ENCODE data around the gene CMBL. TPM values are rescaled to one million over a fixed set of nuclear protein-coding genes. Genes with fewer than 3 reads are reported as not detected.

CMBL gene
- total and polyA plus RNA-seq, 7 donors: 8.1 to 261 (median 21.3) TPM

DNA sequence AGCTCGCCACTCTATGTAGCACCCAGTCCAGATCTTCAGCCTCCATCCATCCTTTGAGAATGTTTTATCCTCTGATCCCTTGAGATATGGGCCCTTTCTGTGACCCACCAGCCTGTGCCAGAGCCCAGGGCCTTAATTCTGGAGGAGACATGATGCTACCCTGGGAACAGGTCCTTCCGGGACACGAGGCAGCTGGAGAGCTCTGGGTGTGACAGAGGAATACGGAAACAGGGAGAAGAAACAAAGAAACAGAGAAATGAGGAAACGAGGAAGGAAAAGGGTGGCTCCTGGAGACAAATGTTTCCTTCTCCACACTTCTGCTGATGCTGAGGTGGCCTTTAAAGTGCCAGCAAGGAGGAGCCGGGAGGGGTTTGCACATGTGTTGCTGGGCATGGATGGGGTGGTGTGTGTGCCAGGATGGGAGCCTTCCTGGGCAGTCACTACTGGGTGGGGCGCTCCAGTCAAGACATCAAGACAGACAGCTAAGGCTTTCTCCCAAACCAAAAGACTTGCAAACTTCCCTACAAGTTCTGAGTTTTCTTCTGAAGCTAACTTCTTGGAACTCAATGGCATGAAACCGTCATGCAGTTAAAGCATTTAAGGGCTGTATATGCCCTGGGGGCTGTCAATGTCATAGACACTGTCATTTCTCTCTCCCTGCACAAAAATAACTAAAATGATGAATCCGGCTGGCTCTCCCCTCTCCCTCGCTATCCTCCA, 23.0 kb upstream of the CMBL start:
- Histone ChIP-seq H3K36me3 (no peaks in the 10 kb centered on the region), H3K9me3 (no peaks in the 10 kb centered on the region), H3K27ac (peak overlapping the region; percentile 33 to 70 (median 66)), H3K4me1 (peaks cover 0 to 56% (median 49%) of the 10 kb centered on the region in 4 donors), H3K27me3 (no peaks in the 10 kb centered on the region), H3K4me3 (no peak overlapping the region)
- no peak for DNase-seq
- no peak for TF ChIP-seq POLR2AphosphoS5 (IDR thresholded peaks at IDR 0.05)
- TF ChIP-seq, protein P1, sequence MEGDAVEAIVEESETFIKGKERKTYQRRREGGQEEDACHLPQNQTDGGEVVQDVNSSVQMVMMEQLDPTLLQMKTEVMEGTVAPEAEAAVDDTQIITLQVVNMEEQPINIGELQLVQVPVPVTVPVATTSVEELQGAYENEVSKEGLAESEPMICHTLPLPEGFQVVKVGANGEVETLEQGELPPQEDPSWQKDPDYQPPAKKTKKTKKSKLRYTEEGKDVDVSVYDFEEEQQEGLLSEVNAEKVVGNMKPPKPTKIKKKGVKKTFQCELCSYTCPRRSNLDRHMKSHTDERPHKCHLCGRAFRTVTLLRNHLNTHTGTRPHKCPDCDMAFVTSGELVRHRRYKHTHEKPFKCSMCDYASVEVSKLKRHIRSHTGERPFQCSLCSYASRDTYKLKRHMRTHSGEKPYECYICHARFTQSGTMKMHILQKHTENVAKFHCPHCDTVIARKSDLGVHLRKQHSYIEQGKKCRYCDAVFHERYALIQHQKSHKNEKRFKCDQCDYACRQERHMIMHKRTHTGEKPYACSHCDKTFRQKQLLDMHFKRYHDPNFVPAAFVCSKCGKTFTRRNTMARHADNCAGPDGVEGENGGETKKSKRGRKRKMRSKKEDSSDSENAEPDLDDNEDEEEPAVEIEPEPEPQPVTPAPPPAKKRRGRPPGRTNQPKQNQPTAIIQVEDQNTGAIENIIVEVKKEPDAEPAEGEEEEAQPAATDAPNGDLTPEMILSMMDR (IDR thresholded peaks at IDR 0.05): no peak
- TF ChIP-seq POLR2A (IDR thresholded peaks at IDR 0.05): no peak
- TF ChIP-seq EP300 (IDR thresholded peaks at IDR 0.05): no peak
- intact Hi-C loops (cut with DNase I): loop anchor here (10.0 kb wide), 1 partner anchor 46 kb away; no protein-coding TSS in a partner anchor
- WGBS, 2 donors: 55 to 76% methylated on average over 10 of the region's 10 CpGs

DNA sequence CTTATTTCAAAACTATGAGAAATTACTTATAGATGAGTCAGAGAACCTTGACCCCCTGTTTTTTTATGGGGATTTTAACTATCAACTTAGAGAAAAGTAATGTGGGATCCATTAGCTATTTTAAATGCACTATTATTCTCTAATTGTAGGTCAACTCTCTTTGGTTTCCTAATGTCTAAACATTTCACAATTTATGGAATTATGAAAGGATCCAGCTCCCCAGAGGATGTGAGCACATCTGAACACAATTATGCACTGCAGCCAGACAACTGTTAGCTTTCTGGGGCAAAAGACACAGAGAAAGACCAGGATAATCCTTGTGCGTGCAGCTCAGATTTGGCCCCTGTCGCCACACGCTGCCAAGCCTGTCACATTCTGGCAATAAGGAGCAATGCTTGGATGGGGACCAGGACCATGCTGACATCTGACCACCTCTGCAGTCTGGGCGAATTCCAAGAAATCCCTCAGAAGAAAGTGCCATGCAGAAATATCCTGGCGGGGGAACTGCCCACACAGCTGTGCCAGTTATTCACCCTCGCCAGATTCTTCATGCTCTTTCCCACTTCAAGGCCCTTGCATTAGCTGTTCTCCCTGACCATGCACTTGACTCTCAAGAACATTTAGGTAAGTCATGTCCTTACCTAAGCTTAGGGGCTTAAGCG, 22.2 kb upstream of the CMBL start:
- Histone ChIP-seq H3K27me3 (no peaks in the 10 kb centered on the region), H3K36me3 (no peaks in the 10 kb centered on the region), H3K4me1 (peaks cover 0 to 56% (median 49%) of the 10 kb centered on the region in 4 donors), H3K9me3 (no peaks in the 10 kb centered on the region), H3K27ac (peak overlapping the region; percentile 33 to 70 (median 66)), H3K4me3 (no peak overlapping the region)
- WGBS, 2 donors: 81 to 91% methylated on average over 7 of the region's 7 CpGs
- TF ChIP-seq POLR2AphosphoS5 (IDR thresholded peaks at IDR 0.05) (peak; percentile 54 to 68 (median 64)), EP300 (IDR thresholded peaks at IDR 0.05) (no peak)
- intact Hi-C loops (cut with DNase I): loop anchor here (10.0 kb wide), 1 partner anchor 45 kb away; no protein-coding TSS in a partner anchor
- DNase-seq: peak; percentile 80

DNA sequence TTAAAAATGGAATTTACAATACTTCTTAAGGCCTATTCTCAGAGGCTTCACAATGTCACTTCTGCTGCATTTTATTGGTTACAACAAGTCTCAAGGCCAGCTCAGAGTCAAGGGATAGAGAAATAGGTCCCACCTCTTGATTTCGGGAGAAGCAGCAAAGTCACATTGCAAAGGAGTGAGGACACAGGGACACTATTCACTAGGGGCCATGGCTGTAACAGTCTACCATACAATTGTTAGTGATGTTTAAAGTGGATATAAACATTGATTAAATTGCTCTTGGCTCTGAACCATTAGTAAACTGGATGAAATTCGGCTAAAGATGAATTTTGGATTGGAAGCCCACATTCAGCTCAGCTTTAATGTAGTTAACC, 21.7 kb upstream of the CMBL start:
- 75 to 77% methylated on average over 2 of the region's 2 CpGs for WGBS, 2 donors
- Histone ChIP-seq H3K27me3 (no peaks in the 10 kb centered on the region), H3K4me3 (no peak overlapping the region), H3K36me3 (no peaks in the 10 kb centered on the region), H3K4me1 (peaks cover 0 to 56% (median 52%) of the 10 kb centered on the region in 4 donors), H3K27ac (peak overlapping the region; percentile 33 to 70 (median 66)), H3K9me3 (no peaks in the 10 kb centered on the region)
- TF ChIP-seq POLR2AphosphoS5 (IDR thresholded peaks at IDR 0.05) (no peak), POLR2A (IDR thresholded peaks at IDR 0.05) (no peak), EP300 (IDR thresholded peaks at IDR 0.05) (no peak)
- TF ChIP-seq, protein P1 (IDR thresholded peaks at IDR 0.05): no peak
- no peak for DNase-seq
- intact Hi-C loops (cut with DNase I): no loop called here

DNA sequence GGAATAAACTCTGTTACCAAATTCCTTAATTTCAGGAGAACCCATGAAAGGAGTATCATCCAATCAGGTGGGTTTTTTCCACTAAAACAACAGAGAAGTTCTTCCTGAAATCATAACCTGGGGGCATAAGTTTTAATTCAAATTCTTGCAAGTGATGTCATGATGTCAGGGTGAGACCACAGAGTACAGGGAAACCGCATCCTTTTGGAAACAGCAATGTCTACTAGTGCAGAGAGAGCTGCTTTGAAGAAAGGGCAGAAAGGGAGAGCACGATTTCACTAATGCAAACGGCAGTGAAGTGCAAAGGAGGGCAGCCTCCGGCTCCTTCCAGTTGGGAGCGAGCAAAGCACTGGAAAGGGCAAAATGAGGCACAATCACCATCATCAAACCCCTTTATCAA, 20.6 kb upstream of the CMBL start:
- WGBS, 2 donors: 91 to 92% methylated on average over 5 of the region's 5 CpGs
- H3K4me3 ChIP-seq: no peak overlapping the region
- DNase-seq: no peak
- H3K27me3 ChIP-seq: no peaks in the 10 kb centered on the region
- H3K36me3 ChIP-seq: no peaks in the 10 kb centered on the region
- no peaks in the 10 kb centered on the region for H3K9me3 ChIP-seq
- intact Hi-C loops (cut with DNase I): no loop called here
- H3K27ac ChIP-seq: no peak overlapping the region
- TF ChIP-seq EP300 (IDR thresholded peaks at IDR 0.05) (no peak), POLR2AphosphoS5 (IDR thresholded peaks at IDR 0.05) (no peak), POLR2A (IDR thresholded peaks at IDR 0.05) (no peak)
- TF ChIP-seq, protein P1 (IDR thresholded peaks at IDR 0.05): no peak
- peaks cover 0 to 52% (median 44%) of the 10 kb centered on the region in 4 donors for H3K4me1 ChIP-seq
